ENCODE measurements around the gene SNX6. TPM values are rescaled to one million over a fixed set of nuclear protein-coding genes. Genes with fewer than 3 reads are reported as not detected.
"Not testable (repeated sequence)": the region's sequence is repeated elsewhere in the genome, so short reads cannot be mapped to it uniquely, and the experiment has no call there.

Gene SNX6
- total RNA-seq, 1 experiment from 2014 or later = 73.4 TPM

DNA sequence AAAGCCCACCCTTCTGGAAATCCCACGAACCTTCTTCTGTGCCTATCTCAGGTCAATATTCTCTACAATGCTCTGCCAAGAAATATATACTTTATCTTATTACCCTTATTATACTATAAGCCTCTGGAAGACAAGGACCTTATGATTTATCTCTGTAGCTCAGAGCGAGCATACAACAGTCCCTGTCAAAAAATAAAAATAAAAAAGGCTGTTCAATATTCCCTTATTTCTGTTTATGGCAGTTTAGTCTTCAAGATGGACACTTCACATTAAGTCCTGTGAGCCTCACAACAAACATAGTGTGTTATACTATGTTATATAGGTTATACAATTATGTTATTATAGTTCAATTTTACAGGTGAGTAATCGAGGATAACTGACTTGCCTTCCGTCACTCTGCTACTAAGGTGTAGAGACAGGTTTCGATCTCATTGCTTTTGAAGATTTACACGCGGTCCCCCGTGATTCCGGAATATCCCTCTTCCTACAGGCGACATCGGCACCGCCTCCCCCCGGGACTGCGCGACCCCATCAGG lies 91.0 kb downstream of the SNX6 start:
- Histone ChIP-seq H3K9ac (ENCODE audit: low read length) (peak overlapping the region; percentile 95), H3K9me2 (ENCODE audit: insufficient read depth) (no peaks in the 10 kb centered on the region), H3K79me2 (ENCODE audit: insufficient read depth, low read length) (peaks cover 27% of the 10 kb centered on the region), H3K27me3 (ENCODE audit: insufficient read depth, low read length) (no peaks in the 10 kb centered on the region), H3K27ac (ENCODE audit: low read depth, low read length) (peak overlapping the region; percentile 63), H3K4me3 (replicated peaks in 1 of 2; ENCODE audit: low read depth in 1 of 2, low read length in 2 of 2) (peak overlapping the region; percentile 71 to 91), H3K4me2 (ENCODE audit: low read length) (peak overlapping the region; percentile 81), H2AFZ (ENCODE audit: low read depth, low read length, poor library complexity, severe bottlenecking) (no peak overlapping the region), H3K36me3 (ENCODE audit: control insufficient read depth in 1 of 2, insufficient read depth in 2 of 2, low read length in 2 of 2) (peaks cover 7 to 20% of the 10 kb centered on the region in 2 experiments; a peak in 3 of 4 replicates), H4K20me1 (ENCODE audit: insufficient read depth) (no peaks in the 10 kb centered on the region), H3K4me1 (ENCODE audit: control insufficient read depth in 1 of 2, insufficient read depth in 2 of 2, low read length in 2 of 2) (peaks cover 6 to 11% of the 10 kb centered on the region in 2 experiments; a peak in 3 of 4 replicates), H3K9me3 (ENCODE audit: control insufficient read depth in 1 of 2, insufficient read depth in 1 of 2, low read depth in 1 of 2, low read length in 2 of 2) (no peaks in the 10 kb centered on the region)
- ChIA-PET CTCF (no interaction called here), POLR2A (no interaction called here), RAD21 (ENCODE audit: low non-redundant PET in 1 of 2, low total read pairs in 2 of 2, uncharacterized antibody in 2 of 2, unreplicated experiment in 2 of 2) (no interaction called here)
- no peak for DNase-seq (ENCODE audit: low read depth, low spot score)
- TF ChIP-seq, protein P1, sequence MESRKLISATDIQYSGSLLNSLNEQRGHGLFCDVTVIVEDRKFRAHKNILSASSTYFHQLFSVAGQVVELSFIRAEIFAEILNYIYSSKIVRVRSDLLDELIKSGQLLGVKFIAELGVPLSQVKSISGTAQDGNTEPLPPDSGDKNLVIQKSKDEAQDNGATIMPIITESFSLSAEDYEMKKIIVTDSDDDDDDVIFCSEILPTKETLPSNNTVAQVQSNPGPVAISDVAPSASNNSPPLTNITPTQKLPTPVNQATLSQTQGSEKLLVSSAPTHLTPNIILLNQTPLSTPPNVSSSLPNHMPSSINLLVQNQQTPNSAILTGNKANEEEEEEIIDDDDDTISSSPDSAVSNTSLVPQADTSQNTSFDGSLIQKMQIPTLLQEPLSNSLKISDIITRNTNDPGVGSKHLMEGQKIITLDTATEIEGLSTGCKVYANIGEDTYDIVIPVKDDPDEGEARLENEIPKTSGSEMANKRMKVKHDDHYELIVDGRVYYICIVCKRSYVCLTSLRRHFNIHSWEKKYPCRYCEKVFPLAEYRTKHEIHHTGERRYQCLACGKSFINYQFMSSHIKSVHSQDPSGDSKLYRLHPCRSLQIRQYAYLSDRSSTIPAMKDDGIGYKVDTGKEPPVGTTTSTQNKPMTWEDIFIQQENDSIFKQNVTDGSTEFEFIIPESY (IDR thresholded peaks at IDR 0.05; ENCODE audit: extremely low read depth, insufficient replicate concordance, low read length) = no peak
- no peak for TF ChIP-seq JUND (IDR thresholded peaks at IDR 0.05)
- no peak for TF ChIP-seq SP1 (IDR thresholded peaks at IDR 0.05; ENCODE audit: low read depth)
- no peak for TF ChIP-seq ZNF274 (IDR thresholded peaks at IDR 0.05; ENCODE audit: low read depth, low read length)
- no peak for TF ChIP-seq ZFX (IDR thresholded peaks at IDR 0.05)
- no peak for TF ChIP-seq ELF1 (IDR thresholded peaks at IDR 0.05; ENCODE audit: borderline replicate concordance, low read depth)
- no peak for TF ChIP-seq SRF (IDR thresholded peaks at IDR 0.05; ENCODE audit: low read depth)
- intact Hi-C loops (cut with micrococcal nuclease) = no loop called here
- no peak for ATAC-seq
- BruUV-seq (replicated peaks) = TSS peak; percentile 80

DNA sequence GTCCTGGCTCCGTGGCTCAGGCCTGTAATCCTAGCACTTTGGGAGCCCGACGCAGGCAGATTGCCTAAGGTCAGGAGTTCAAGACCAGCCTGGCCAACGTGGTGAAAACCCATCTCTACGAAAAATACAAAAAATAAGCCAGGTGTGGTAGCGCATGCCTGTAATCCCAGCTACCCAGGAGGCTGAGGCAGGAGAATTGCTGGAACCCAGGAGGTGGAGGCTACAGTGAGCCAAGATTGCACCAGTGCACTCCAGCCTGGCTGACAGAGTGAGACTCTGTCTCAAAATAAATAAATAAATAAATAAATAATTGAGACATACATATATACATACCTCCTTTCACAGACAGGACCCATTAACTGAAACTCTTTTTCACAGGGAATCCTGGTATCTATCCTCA lies 91.9 kb downstream of the SNX6 start:
- Histone ChIP-seq H3K9ac (ENCODE audit: low read length) (0 out of 2 replicates have a peak overlapping the region, but pooled peaks have one; percentile 95), H3K36me3 (ENCODE audit: control insufficient read depth in 1 of 2, insufficient read depth in 2 of 2, low read length in 2 of 2) (peaks cover 7 to 26% of the 10 kb centered on the region in 2 experiments; a peak in 3 of 4 replicates), H3K79me2 (ENCODE audit: insufficient read depth, low read length) (peaks cover 27% of the 10 kb centered on the region), H3K4me1 (ENCODE audit: control insufficient read depth in 1 of 2, insufficient read depth in 2 of 2, low read length in 2 of 2) (peaks cover 6 to 11% of the 10 kb centered on the region in 2 experiments; a peak in 3 of 4 replicates), H3K4me2 (ENCODE audit: low read length) (peak overlapping the region; percentile 81), H3K4me3 (replicated peaks in 1 of 2; ENCODE audit: low read depth in 1 of 2, low read length in 2 of 2) (peak overlapping the region; percentile 71 to 91; a peak in 3 of 4 replicates)
- H3K27me3 ChIP-seq (ENCODE audit: insufficient read depth, low read length); POLR2A ChIA-PET; BruUV-seq (replicated peaks); H3K9me2 ChIP-seq (ENCODE audit: insufficient read depth); ATAC-seq; H3K27ac ChIP-seq (ENCODE audit: low read depth, low read length); H4K20me1 ChIP-seq (ENCODE audit: insufficient read depth); H3K9me3 ChIP-seq (ENCODE audit: control insufficient read depth in 1 of 2, insufficient read depth in 1 of 2, low read depth in 1 of 2, low read length in 2 of 2); RAD21 ChIA-PET (ENCODE audit: low non-redundant PET in 1 of 2, low total read pairs in 2 of 2, uncharacterized antibody in 2 of 2, unreplicated experiment in 2 of 2); CTCF ChIA-PET; H2AFZ ChIP-seq (ENCODE audit: low read depth, low read length, poor library complexity, severe bottlenecking); intact Hi-C loops (cut with micrococcal nuclease); DNase-seq (ENCODE audit: low read depth, low spot score): not testable (repeated sequence)
